Fibroblast of the aortic adventitia (primary cell): Measurements from ENCODE around the gene ECSCR. TPM values are rescaled to one million over a fixed set of nuclear protein-coding genes. Genes with fewer than 3 reads are reported as not detected.
A peak's percentile ranks its signal among the peaks of the same experiment; 100 is the strongest.
"Not testable (repeated sequence)": the region's sequence is repeated elsewhere in the genome, so short reads cannot be mapped to it uniquely, and the experiment has no call there.

Experiments
- DNase-seq: peaks from one replicate; pipeline ENCODE4 v3.0.0-alpha.2; 2010; ENCODE audit warnings: low read depth
- H3K4me3 ChIP-seq: 2 replicates; pipeline ENCODE4 v1.5.1; 2011; ENCODE audit warnings: low read depth, mild to moderate bottlenecking, control low read depth, low read length, moderate library complexity
- CTCF ChIP-seq: IDR thresholded peaks from 2 replicates; pipeline ENCODE4 v1.5.1; 2011; ENCODE audit warnings: mild to moderate bottlenecking, low read length, control low read depth, inconsistent platforms; ENCODE audit not compliant: insufficient read depth
- total RNA-seq: library from RNA; depleted of rRNA; stranded (reverse); fragments of >200 nt; gene quantifications from 2 replicates; pipeline ENCODE4 v1.2.3, GENCODE V29; 2012; ENCODE audit warnings: low replicate concordance

Gene ECSCR
- total RNA-seq = 0.36 and 1.1 TPM in 2 replicates

- no peak within 1 kb of the TSS for H3K4me3 ChIP-seq
- TF ChIP-seq CTCF = no peak
- no peak for DNase-seq
Measured at GRCh38 chr5:139462586-139463276, at the start of gene ECSCR. TSS of gene ECSCR (minus strand) at chr5:139462743. CDS start at chr5:139462670, 73 bp downstream.

GRCh38 chr5:139504722-139505121, 42.2 kb upstream of the ECSCR start:
- not testable (repeated sequence) for H3K4me3 ChIP-seq, DNase-seq

- DNase-seq, H3K4me3 ChIP-seq: not testable (repeated sequence)
Measured at GRCh38 chr5:139503879-139504278, 41.3 kb upstream of the ECSCR start.

GRCh38 chr5:139503036-139503817, 40.7 kb upstream of the ECSCR start:
- DNase-seq, H3K4me3 ChIP-seq: not testable (repeated sequence)

- no peak overlapping the region for H3K4me3 ChIP-seq
- TF ChIP-seq CTCF = no peak
- no peak for DNase-seq
Measured at GRCh38 chr5:139501381-139501780, 38.8 kb upstream of the ECSCR start.

- DNase-seq = peak; percentile 79
- H3K4me3 ChIP-seq = no peak overlapping the region
Measured at GRCh38 chr5:139495638-139496435, 33.3 kb upstream of the ECSCR start.

GRCh38 chr5:139494832-139495231, 32.3 kb upstream of the ECSCR start:
- no peak for TF ChIP-seq CTCF
- peak; percentile 78 for DNase-seq
- H3K4me3 ChIP-seq = no peak overlapping the region

More at GRCh38 chr5:139495638-139496435, 33.3 kb upstream of the ECSCR start:
- no peak for TF ChIP-seq CTCF

GRCh38 chr5:139494256-139494655, 31.7 kb upstream of the ECSCR start:
- peak; percentile 35 for DNase-seq
- no peak for TF ChIP-seq CTCF
- no peak overlapping the region for H3K4me3 ChIP-seq
